Measurements from ENCODE around the gene CCDC74B. TPM values are rescaled to one million over a fixed set of nuclear protein-coding genes. Genes with fewer than 3 reads are reported as not detected.
"Not testable (repeated sequence)": the region's sequence is repeated elsewhere in the genome, so short reads cannot be mapped to it uniquely, and the experiment has no call there.

CCDC74B gene
- 0.33 and 2.0 TPM in 2 replicates for total RNA-seq (2014; rRNA removed; shearing (Covaris generic))

DNA sequence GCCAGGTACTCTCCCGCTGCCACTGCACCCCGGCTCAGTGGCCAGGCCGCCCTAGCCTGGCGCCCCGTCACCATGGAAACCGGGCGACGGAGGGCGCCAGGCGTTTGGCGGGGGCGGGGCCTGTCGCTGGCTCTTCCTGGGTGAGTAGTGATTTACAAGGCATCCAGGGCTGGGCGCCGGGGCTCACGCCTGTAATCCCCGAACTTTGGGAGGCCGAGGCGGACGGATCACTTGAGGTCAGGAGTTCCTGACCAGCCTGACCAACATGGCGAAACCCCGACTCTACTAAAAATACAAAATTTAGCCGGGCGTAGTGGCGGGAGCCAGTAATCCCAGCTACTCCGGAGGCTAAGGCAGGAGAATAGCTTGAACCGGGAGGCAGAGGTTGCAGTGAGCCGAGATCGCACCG lies at the start of gene CCDC74B:
TSS of gene CCDC74B (minus strand) at position 107 of the 409 bp plus-strand sequence. CDS start 116 bp downstream, outside the sequence.
- DNase-seq (ENCODE audit: low spot score), result peak; percentile 58

DNA sequence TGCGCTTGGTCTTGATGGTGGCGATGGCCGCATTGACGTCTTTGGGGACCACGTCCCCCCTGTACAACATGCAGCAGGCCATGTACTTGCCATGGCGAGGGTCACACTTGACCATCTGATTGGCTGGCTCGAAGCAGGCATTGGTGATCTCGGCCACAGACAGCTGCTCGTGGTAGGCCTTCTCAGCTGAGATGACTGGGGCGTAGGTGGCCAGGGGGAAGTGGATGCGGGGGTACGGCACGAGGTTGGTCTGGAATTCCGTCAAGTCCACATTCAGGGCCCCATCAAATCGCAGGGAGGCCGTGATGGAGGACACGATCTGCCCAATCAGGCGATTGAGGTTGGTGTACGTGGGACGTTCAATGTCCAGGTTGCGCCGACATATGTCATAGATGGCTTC lies 48.9 kb upstream of the CCDC74B start:
- DNase-seq (ENCODE audit: low spot score), result not testable (repeated sequence)

DNA sequence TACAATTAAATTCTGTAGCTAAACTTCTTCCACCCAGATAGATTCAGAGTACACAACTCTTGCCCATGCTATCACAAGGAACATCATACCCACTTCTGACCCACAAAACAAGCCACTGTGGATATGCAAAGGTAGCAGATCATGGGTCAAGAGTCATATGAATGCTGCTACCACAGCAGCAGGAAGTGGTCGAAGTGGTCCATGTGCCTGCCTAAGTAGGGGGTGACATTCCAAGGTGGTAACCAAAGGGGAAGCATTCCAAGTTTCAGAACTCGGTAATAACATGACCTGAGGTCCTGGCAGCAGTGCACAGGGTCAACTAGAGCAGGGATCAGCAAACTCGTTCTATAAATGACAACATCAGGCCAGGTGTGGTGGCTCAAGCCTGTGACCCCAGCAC lies 47.5 kb upstream of the CCDC74B start:
- not testable (repeated sequence) for DNase-seq (ENCODE audit: low spot score)

GRCh38 chr2:130191319-130191718 lies 46.4 kb upstream of the CCDC74B start:
- DNase-seq (ENCODE audit: low spot score), result not testable (repeated sequence)

GRCh38 chr2:130190237-130190636 lies 45.3 kb upstream of the CCDC74B start:
- DNase-seq (ENCODE audit: low spot score), result no peak

DNA sequence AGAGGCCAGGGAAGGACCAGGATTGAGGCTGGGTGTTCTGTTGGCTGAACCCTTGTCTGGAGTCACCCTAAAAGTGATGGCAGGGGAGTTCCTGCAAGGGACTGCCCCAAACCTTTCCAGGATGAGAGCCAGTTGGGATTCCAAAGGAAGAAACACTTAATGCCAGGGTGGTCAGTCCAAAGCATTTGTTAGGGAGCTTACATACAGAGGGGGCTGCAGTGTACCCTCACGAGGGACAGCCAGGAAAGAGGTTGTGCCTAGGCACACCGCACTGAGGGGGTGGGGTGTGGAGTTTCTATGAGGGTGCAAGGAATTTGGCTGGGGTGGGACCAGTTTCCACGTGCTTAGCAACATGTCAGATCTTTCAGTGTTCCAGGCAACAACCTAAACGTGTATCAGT lies 44.0 kb upstream of the CCDC74B start:
- not testable (repeated sequence) for DNase-seq (ENCODE audit: low spot score)

- not testable (repeated sequence) for DNase-seq (ENCODE audit: low spot score)
These were observed 43.2 kb upstream of the CCDC74B start for GRCh38 chr2:130187859-130188792.

- DNase-seq (ENCODE audit: low spot score), result no peak
These were observed 42.4 kb upstream of the CCDC74B start for GRCh38 chr2:130187268-130187667.

DNA sequence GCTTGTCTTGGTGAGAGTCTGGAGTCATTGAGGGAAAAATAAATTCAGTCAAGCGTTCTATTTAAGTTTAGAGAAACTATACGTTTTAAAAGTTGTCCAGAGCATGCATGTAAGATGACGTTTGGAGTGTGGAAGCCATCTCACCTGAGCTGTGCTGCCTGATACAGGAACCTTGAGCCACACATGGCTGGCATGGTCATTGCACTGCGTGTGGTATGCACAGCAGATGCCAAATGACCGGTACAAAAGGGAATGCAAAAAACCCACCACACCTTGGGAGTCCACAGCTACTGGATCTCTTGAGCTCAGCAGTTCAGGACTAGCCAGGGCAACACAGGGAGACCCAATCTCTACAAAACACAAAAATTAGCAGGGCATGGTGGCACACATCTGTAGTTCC lies 41.5 kb upstream of the CCDC74B start:
- no peak for DNase-seq (ENCODE audit: low spot score)

- no peak for DNase-seq (ENCODE audit: low spot score)
These were observed 41.0 kb upstream of the CCDC74B start for GRCh38 chr2:130185896-130186295.

DNA sequence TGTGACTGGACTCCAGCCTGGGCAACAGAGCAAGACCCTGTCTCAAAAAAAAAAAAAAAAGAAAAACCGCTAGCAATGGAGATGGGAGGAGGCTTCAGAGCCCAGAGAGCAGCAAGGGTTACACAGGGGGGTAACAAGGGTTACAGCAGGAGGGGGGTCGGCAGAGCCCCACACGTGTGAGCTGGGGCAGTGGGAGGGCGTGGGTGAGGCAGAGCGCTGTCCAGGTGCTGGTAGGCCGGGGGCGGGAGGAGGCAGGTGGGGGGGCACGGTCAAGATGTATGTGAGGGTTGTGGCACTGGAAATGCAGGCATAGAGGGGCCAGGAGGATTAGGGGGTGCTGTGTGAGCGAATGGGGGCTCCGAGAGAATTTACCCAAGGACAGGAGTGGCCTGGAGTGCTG lies 40.5 kb upstream of the CCDC74B start:
- DNase-seq (ENCODE audit: low spot score), result no peak

DNA sequence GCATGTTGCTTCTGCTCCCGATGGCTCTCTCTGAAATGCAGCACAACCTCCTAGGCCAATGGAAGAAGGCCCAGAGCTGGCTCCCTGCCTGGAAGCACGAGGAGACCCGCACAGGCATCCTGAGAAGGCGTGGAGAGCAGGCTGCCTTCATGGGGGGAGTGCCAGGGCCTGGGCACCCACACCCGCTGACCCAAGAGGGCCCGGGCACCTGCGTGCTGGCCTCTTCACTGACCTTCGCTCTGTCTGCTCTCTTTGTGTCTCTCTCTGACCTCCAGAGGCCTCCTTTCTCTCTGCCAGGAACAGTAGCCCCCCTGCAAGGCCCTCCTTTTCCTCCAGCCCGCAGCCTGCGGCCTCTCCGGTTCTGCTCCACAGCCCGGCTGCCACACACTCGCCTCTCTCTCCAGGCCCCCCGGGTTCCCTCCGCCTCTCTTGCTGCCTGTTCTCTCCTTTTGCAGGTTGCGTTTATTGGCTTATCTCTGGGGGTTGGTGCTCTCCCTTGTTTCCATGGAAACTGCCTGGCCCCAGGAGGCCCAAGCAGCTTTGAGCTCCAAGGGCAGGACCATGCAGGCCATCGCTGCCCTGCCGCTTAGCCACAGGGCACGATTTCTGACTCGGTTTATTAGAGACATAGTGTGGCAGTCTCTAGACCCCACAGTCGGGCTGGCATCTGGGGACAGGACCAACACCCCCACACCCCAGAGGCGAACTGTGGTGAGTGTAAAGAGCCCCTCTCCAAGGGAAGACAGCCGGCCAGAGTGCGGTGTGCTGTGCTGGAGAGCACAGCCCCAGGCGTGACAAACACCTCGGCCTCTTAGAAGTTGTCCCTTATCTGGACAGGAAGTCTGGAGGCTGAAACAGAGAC lies 38.8 kb upstream of the CCDC74B start:
- DNase-seq (ENCODE audit: low spot score), result no peak

GRCh38 chr2:130182826-130183511 lies 38.1 kb upstream of the CCDC74B start:
- not testable (repeated sequence) for DNase-seq (ENCODE audit: low spot score)

DNA sequence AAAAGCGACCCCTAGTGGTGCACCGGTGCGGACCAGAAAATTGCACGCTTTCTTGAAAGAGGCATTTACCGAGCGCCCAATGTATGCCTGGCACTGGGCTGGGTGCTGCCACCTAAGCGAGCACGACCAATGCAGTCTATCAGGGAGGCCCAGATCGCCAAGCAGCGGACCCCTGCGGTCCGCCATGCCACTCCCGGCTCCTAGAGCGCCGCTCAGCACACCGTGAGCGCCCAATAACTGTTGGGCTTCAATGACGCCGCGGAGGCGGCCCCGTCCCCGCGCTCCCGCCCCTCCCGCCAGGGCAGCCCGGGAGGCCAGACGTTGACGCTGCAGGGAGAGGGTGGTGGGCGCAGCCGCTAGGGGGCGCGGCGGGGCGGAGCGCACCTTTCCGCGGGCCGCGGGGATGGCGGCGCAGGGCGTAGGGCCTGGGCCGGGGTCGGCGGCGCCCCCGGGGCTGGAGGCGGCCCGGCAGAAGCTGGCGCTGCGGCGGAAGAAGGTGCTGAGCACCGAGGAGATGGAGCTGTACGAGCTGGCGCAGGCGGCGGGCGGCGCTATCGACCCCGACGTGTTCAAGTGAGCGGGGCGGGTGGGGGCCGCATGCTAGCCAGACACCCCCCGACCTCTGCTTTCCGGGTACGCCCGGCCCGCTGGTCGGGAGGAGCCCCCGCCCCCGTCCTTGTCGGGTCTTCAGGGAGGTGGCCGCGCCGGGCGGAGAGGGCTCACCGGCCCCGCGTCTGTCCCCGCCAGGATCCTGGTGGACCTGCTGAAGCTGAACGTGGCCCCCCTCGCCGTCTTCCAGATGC lies 37.2 kb upstream of the CCDC74B start, which contains the start of gene MZT2B:
TSS of gene MZT2B (plus strand) at position 383 of the 803 bp plus-strand sequence. CDS start at position 404, 21 bp downstream.
- peak; percentile 84 for DNase-seq (ENCODE audit: low spot score)

GRCh38 chr2:130181325-130181879 lies 36.5 kb upstream of the CCDC74B start, which contains the start of gene SMPD4:
SMPD4 (minus strand) TSS chr2:130181602; CDS start chr2:130176592, 5,010 bp downstream.
- DNase-seq (ENCODE audit: low spot score), result peak; percentile 93

GRCh38 chr2:130180404-130181324 lies 35.8 kb upstream of the CCDC74B start:
- peak; percentile 7 for DNase-seq (ENCODE audit: low spot score)

- not testable (repeated sequence) for DNase-seq (ENCODE audit: low spot score)
These were observed 30.0 kb upstream of the CCDC74B start for GRCh38 chr2:130174866-130175265.

DNA sequence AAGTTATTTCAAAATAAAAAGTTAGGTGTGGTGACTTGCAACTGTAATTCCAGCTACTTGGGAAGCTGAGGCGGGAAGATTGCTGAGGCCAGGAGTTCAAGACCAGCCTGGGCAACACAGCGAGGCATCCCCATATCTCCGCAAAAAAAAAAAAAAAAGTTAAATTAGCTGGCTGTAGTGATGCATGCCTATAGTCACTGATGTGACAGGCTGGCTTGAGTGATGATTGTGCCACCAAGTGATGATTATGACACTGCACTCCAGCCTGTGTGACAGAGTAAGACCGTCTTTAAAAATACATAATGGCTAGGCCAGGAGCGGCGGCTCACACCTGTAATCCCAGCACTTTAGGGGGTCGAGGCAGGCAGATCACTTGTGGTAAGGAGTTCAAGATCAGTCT lies 25.0 kb upstream of the CCDC74B start:
- no peak for DNase-seq (ENCODE audit: low spot score)

GRCh38 chr2:130169163-130169562 lies 24.3 kb upstream of the CCDC74B start:
- DNase-seq (ENCODE audit: low spot score), result not testable (repeated sequence)
